ENCODE results near the gene DLG2.

DLG2 gene

GRCh38 chr11:83521647-83522596, 2105.2 kb downstream of the DLG2 start:
- DNase-seq: peak; percentile 28

- DNase-seq: no peak
Measured at GRCh38 chr11:83520849-83521248, 2106.3 kb downstream of the DLG2 start.

- no peak for DNase-seq
Measured at GRCh38 chr11:83511646-83512045, 2115.5 kb downstream of the DLG2 start.

- DNase-seq: no peak
Measured at GRCh38 chr11:83510530-83511460, 2116.3 kb downstream of the DLG2 start.

GRCh38 chr11:83508804-83509203, 2118.3 kb downstream of the DLG2 start:
- no peak for DNase-seq

GRCh38 chr11:83502041-83502440, 2125.1 kb downstream of the DLG2 start:
- DNase-seq: no peak

- no peak for DNase-seq
Measured at GRCh38 chr11:83493917-83494316, 2133.2 kb downstream of the DLG2 start.

GRCh38 chr11:83493034-83493433, 2134.1 kb downstream of the DLG2 start:
- DNase-seq: no peak

GRCh38 chr11:83483808-83484207, 2143.3 kb downstream of the DLG2 start:
- DNase-seq: no peak

GRCh38 chr11:83480811-83481210, 2146.3 kb downstream of the DLG2 start:
- no peak for DNase-seq

GRCh38 chr11:83480251-83480650, 2146.9 kb downstream of the DLG2 start:
- DNase-seq: peak; percentile 1

- DNase-seq: no peak
Measured at GRCh38 chr11:83477772-83478171, 2149.4 kb downstream of the DLG2 start.

GRCh38 chr11:83475760-83476159, 2151.4 kb downstream of the DLG2 start:
- no peak for DNase-seq

- DNase-seq: peak; percentile 4
Measured at GRCh38 chr11:83473743-83474142, 2153.4 kb downstream of the DLG2 start.

GRCh38 chr11:83472806-83473205, 2154.3 kb downstream of the DLG2 start:
- no peak for DNase-seq

- no peak for DNase-seq
Measured at GRCh38 chr11:83471831-83472727, 2155.1 kb downstream of the DLG2 start.

GRCh38 chr11:83467837-83468236, 2159.3 kb downstream of the DLG2 start:
- no peak for DNase-seq

- no peak for DNase-seq
Measured at GRCh38 chr11:83464160-83464944, 2162.8 kb downstream of the DLG2 start.

GRCh38 chr11:83459798-83460197, 2167.3 kb downstream of the DLG2 start:
- no peak for DNase-seq

GRCh38 chr11:83456566-83456965, 2170.6 kb downstream of the DLG2 start:
- no peak for DNase-seq

GRCh38 chr11:83456075-83456474, 2171.1 kb downstream of the DLG2 start:
- DNase-seq: no peak

- DNase-seq: no peak
Measured at GRCh38 chr11:83455356-83455755, 2171.8 kb downstream of the DLG2 start.

Data from hematopoietic multipotent progenitor cell treated with erythropoietin and hydrocortisone succinate and interleukin-3 and kit ligand, for 4 days (in vitro differentiated cells).